ENCODE results near the gene CYTH1.
"Not testable (repeated sequence)": the region's sequence is repeated elsewhere in the genome, so short reads cannot be mapped to it uniquely, and the experiment has no call there.

CYTH1 gene

GRCh38 chr17:78753316-78754250 is 28.5 kb downstream of the CYTH1 start:
- no peak for DNase-seq

- DNase-seq: no peak
Observed at GRCh38 chr17:78751447-78752161, 30.5 kb downstream of the CYTH1 start.

DNA sequence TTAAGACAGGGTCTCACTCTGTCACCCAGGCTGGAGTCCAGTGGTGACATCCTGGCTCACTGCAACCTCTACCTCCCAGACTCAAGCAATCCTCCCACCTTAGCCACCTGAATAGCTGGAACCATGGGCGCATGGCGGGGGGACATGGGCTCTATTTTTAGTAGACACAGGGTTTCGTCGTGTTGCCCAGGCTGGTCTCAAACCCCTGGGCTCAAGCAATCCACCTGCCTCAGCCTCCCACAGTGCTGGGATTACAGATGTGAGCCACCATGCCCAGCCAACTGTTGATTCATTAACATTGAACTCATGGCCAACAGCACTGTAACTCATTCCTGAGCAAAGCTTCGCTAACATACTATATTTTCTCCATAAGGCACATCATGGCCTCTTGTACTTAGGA is 31.1 kb downstream of the CYTH1 start:
- not testable (repeated sequence) for DNase-seq

DNA sequence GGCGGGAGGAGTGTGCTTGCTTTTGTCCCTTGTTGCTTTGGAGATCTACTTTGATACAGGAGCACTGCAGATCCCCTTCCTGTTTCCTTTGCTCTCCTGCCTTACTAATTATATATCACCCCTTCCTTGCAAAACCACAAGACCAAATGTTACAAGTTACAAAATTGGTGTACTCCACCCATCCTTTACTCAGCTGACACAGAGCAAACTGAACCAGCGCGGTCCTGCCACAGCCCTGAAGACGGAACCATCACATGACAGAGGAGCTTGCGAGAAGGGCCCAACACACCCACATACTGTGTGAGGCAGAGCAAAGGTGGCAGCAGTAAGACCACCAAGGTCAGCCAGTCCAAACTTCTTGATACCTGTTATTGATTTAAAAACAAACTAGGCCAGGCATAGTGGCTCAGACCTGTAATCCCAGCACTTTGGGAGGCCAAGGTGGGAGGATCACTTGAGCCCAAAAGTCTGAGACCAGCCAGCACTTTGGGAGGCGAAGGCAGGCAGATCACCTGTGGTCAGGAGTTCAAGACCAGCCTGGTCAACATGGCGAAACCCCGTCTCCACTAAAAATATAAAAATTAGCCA is 33.2 kb downstream of the CYTH1 start:
- DNase-seq: no peak

- no peak for DNase-seq
Observed at GRCh38 chr17:78748048-78748729, 33.9 kb downstream of the CYTH1 start.

DNA sequence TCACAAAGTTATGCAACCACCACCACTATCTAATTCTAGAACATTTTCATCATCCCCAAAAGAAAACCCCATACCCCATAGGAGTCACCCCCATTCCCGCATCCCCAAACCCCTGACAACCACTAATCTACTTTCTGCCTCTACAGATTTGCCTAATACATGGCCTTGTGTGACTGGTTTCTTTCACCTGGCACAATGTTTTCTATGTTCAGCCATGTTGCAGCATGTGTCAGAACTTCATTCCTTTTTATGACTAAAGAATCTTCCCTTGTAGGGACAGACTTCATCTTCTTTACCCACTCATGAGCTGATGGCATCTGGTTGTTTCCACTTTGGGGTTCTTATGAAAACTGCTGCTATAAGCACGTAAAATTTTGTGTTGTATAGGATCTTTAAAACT is 34.6 kb downstream of the CYTH1 start:
- no peak for DNase-seq

DNA sequence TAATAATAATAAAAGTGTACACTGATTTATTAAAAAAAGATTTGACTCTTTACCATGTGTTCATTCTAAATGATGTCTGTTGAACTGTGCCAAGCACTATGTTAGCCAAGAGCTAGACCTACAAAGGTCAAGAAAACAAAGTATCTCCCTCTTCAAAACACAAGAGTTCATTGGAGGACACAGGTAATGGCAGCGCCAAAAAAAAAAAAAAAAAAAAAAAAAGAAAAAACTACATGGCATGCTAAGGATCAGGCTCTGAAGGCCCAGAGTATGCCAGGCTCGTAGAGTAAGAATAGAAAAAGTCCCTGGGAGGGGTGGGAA is 35.2 kb downstream of the CYTH1 start:
- no peak for DNase-seq

DNA sequence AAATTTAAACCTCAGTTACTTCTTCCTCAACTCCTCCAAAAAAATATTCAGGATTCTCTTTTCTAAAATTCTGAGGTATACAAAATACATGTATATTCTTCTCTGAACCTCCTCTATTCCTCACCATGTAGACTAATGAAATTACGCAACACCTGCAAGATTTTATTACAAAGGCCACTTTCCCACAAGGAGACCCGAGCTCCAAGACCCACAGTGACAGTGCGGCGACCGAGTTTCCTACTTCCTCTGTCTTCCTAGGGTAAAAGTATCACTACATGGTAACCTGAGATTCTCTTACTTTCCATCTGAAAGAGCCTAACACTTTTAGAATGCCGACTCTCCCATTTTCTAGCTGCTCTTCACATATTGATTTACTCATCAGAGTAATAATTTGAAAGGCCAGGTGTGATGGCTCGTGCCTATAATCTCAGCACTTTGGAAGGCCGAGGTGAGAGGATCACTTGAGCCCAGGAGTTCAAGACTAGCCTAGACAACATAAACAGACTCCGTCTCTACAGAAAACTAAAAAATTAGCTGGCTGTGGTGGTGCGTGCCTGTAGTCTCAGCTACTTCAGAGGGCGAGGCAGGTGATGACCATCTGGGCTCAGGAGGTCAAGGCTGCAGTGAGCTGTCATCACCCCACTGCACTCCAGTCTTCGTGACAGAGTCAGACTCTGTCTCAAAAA is 35.7 kb downstream of the CYTH1 start:
- no peak for DNase-seq

DNA sequence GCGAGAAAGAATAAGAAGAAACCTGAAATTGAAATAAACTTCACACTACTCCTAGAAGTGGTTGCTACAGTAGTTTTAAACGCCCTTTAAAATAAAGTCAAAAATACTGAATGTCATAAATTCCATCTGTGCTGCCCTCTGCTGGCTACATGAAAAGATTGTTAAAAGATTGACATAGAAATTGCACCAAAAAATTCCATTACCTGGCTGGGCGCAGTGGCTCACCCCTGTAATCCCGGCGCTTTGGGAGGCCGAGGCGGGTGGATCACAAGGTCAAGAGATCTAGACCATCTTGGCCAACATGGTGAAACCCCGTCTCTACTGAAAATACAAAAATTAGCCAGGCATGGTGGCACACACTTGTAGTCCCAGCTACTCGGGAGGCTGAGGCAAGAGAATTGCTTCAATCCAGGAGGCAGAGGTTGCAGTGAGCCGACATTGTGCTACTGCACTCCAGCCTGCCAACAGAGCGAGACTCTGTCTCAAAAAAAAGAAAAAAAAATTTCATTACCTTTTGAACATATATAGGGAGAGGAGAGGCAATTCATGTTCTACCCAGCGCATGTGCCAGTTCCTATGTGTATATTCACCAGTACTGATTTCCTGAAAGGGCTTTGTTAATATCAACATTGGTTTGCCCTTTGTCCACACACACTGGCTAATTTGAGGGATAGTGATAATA is 36.5 kb downstream of the CYTH1 start:
- no peak for DNase-seq

DNA sequence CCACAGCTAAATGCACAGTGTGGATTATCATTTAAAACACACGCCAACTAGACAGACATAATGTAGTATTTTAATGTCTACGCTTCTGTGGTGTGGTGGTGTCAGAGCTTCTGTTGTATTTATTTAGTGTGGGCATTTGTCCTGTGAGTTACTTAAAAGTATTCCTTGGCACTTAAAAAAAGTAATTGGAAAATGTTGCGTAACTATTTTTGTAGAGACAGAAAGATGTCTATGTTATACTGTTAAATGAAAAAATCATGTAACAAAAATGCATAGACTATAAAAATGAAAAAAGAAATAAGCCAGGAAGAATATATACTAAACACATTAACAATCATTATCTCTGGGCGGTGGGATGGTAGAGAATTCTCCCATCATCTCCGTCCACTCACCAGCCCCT is 39.2 kb downstream of the CYTH1 start:
- DNase-seq: no peak

- DNase-seq: no peak
Observed at GRCh38 chr17:78741644-78742284, 40.3 kb downstream of the CYTH1 start.

DNA sequence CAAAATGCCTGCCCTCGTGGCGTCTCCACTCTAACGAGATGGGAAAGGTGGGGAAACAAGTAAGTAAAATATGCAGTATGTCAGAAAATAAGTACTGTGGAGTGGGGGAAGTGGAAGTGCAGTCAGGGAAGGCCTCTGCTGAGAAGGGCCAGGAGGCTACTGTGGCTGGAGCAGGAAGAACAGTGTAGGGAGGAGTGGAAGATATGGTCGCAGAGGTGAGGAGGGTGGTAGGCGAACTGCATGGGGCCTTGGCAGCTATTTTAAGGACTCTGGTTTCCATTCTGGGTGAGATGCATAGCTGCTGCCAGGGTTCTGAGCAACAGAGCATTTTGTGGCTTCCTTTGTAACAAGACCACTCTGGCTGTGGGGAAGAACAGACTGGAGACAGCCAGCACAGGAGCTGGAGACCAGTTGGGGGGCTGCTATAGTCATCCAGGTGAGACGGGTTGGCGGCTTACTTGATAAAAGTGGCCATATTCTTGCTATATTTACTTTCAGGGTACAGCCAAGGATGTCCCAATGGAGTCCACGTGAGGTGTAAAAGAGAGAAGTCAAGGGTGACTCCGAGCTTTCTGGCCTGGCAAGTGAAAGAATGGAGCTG is 42.6 kb downstream of the CYTH1 start:
- DNase-seq: no peak

DNA sequence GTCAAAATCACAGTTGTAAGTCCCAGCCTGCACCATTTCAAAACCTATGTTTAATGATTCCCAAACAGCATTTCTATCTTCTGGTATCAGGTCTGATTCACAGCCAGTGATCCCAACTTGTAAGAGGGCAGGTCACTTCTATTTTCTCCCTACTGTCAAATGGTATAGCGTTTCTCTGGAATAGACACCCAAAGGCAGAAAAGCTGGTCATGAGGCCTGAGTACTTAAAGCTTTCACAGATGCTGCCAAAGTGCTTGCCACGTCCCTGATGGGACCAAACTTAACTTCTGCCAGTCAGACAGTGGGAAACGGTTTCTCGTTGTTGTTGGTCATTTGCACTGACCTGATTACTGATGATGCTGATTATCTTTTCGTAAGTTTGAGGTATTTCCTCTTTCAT is 43.4 kb downstream of the CYTH1 start:
- DNase-seq: no peak

DNA sequence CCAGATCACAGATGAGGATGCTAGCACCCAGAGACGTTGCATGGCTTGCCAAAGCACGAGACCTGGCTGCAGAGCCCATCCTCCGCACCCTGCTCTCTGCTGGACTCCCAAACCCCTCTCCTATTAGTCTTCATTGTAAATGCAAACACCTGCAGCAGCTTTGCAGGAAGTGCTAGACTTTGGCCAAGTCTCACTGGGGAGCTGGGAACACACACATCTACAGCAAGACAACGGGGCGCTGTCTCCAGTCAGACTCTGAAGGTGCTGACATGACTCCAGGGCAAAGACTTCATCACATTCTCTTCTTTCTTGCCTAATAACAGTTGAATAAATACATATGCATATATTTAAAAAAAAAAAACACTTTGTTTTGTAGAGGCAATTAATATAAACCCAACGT is 43.8 kb downstream of the CYTH1 start:
- no peak for DNase-seq

DNA sequence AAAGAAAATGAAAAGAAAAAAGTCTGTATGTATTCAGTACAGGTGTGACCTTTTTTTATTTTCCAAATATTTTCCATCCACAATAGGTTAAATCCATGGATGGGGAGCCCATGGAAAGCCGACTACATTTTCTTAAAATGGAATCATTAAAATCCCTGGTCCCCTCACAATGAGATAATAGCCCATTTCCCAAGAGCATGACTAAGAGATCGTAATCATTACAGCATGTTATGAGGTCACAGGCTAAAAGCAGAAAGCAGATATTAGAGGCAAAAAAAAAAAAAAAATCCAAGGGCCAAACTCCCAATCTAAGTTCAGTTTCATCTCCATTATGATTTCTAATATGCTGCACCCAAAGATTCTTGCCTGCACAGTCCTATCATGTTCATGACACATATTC is 44.7 kb downstream of the CYTH1 start:
- DNase-seq: no peak

DNA sequence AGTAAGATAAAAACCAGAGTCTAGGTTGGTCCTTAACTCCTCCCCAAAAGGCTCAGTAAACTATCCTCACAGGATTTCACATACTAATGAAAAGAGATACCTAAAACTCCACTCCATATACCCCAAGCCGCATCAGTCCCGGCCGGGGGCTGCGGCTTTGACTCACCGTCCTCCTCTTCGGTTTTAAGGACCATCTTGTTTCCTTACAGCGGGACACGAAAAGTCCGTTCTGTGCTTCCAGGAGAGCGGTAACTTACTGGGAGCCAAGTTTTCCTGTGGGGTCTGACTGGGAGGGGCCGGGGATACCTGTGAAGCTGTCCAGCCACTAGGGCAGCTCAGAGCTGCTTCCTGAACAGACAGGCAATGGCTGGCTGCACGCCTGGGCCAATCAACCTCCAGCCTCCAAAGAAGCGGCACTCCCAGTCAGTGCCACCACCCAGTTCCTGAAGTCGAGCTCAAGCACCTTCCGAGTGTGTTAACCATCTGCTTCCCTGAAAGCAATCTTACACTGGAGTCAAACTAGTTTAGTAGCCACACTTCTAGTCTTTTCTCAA is 45.5 kb downstream of the CYTH1 start:
- DNase-seq: no peak

DNA sequence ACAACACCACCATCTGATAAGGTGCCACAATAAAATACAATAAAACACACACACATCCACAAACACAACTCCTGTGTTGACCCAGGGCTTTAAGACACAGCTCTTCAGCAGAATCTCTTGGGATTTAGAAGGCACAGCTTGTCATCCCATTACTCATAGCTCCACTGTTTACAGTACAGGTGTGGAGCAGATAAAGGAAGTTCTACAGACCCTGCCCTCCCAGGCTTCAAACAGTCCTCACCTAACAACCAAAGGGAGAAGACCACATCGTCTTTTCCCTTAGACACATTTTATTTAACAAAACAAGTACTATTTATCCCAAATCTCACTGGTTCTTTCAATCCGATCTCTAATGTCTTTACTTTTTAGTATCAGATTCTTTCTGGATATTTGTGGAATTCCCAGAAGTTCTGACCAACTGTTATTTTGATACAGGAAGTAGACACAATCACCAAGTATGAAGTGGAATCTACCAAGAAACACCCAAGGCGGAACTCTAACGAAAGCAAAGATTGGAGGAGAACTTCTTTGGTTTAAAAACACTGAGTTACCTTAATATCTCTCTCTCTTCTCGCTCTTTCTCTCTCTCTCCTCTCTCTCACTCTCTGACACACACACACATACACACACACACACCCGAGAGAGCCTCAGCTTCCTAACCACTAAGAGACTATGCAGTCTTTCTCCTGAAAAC is 46.1 kb downstream of the CYTH1 start:
- no peak for DNase-seq

- no peak for DNase-seq
Observed at GRCh38 chr17:78734793-78735641, 47.1 kb downstream of the CYTH1 start.

- DNase-seq: no peak
Observed at GRCh38 chr17:78732354-78732753, 49.7 kb downstream of the CYTH1 start.
